HG03066 (cell line): ENCODE data around the gene EPHB1.
A peak's percentile ranks its signal among the peaks of the same experiment; 100 is the strongest.

Experiments used
- ATAC-seq: cut with Tn5 transposase; IDR thresholded peaks from one replicate; pipeline ENCODE4 v1.9.1; 2021; ENCODE audit warnings: low read depth; ENCODE audit not compliant: unreplicated experiment

EPHB1 gene

DNA sequence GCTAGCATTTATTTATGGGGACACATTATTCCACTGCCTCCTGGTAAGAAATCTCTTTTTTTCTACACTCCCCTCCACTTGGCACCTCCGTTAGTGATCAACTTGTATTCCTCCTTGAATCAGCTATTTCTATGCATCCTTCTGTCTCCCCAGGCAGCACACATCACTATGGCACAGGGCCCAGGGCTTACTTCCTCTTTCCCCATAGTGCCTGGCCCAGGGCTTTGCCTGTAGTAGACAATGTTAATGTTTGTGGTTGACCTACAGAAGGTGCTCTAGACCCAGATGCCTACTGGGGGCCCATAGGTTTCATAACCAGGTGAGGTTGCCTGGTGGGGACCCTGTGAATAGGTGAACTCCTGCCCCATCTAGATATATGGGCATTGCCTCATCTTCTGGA is 44.9 kb downstream of the EPHB1 start:
- ATAC-seq, result peak; percentile 75

DNA sequence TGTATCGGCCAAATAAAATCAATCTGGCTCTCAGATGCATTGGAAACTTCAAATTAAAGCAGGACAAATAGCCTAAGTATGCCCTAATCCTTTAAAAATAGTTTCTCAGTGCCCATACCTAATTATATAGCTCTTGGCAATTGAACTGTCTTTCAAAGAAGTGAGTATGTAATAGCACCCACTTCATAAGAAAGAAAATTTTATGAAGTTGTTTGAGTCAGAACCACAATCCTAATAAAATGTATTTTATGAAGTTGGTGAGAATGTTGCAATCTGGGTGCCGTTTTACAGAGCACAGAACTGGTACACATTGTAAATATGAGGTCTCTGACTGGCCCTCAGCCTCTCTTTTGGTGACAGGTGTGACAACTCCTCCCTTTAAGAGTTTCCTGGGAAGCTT is 45.4 kb downstream of the EPHB1 start:
- no peak for ATAC-seq

DNA sequence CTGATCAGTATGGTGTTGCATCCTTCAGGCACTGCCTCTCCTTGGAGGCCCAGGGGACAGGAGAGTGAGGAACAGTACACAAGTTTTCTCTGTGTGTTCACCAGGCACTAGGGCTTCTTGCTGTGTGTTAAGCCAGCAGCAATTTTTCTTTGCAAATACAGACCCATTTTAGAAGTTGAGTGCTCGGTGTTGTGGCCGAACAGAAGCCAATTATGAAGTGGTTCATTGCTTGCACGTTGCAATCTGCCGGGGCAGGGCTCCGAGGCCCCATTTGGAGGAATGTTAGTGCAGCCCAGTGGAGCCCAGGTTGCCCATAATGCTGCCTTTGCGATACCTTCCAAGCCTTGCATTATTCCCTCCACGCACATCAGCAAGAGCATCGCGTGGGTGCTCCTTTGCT is 51.0 kb downstream of the EPHB1 start:
- ATAC-seq, result no peak

DNA sequence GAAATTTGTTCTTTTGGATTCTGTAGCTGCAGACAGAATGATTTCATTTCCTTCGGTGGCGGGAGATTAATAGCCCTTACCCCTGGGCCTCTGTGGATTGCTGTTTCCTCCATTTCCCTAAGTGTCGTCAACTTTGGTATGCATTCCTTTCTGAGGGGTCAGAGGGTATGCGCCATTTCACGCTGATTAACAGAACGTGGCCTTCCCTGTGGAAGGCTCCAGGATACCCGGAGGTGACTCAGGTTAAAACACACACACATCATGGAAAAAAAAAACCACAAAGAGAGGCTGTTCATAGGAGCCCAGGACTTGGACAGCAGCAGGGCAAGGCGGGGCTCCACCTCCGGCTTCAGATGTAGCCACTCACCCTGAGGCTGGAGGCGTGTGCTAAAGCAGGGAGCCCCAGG is 51.9 kb downstream of the EPHB1 start:
- ATAC-seq, result no peak

DNA sequence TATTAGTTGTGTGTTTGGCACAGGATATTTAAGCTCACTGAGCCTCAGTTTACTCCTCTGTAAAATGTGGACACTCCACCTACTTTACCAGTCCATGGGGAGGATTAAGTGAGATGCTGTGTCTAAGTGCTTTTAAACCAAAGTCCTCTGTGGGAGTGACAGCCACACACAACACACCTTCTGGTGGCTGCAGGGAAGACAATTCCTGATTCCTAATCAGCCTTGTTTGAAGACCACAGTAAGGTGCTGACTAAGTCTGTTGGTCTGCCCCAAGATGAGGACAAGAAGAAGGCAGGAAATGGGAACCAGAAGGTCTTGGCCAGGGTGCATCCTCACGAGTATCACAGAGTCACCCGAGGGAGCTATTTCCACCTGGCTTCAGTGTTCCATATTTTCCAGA is 52.3 kb downstream of the EPHB1 start:
- ATAC-seq, result no peak

DNA sequence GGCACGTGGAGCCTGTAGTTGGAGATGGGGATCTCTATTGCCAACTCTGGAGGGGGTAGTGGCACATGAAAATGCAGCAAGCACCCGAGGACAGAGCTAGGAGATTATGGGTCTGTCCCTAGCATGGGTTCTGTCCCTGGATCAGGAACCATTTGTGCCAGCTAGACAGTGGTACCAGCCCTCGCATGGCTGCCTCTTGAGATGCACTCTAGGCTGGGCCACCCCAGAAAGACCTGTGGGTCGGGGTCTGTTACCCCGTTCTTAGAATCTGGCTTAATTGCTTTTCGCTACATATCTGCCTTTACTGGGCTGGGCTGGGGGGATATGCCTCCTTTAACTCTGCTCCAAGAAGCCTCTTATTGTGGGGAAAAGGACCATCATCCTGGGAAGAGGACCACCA is 54.5 kb downstream of the EPHB1 start:
- no peak for ATAC-seq

DNA sequence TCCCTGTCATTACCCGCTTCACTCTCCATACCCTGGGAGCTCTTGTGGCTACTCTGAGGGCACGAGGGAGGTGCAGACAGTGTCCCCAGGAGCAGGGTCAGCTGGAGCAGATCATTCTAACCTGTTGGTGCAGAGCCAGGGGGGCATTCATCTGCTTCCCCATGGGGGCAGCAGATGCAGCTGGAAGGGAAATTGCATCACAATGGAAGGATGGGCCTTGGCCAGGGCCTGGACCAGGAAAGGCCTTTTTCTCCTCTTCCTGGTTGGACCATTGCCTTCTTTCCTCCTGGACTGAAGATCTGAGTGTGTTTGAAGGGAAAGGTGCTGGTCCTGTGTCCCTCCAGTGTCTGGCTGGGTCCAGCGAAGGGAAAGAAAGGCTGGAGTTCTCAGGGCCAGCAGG is 55.7 kb downstream of the EPHB1 start:
- ATAC-seq, result no peak

DNA sequence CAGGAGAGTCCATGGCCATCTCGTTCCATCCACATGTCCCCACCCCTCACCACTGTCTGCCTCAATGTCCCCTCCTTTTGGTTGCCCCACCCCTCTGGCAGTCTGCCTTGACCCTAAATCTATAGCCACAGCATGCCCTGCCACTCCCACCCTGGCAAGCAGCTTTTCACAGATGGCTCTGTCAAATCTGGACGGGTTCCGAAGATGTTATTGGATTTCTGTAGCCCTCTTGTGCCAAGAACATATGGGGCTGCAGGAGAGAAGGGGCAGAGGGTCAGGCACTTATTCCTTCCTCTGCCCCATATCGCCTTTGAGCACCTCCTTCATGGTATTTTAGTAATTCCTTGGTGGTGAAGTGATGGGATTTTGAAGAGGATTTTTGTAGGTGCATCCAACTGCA is 57.1 kb downstream of the EPHB1 start:
- no peak for ATAC-seq

DNA sequence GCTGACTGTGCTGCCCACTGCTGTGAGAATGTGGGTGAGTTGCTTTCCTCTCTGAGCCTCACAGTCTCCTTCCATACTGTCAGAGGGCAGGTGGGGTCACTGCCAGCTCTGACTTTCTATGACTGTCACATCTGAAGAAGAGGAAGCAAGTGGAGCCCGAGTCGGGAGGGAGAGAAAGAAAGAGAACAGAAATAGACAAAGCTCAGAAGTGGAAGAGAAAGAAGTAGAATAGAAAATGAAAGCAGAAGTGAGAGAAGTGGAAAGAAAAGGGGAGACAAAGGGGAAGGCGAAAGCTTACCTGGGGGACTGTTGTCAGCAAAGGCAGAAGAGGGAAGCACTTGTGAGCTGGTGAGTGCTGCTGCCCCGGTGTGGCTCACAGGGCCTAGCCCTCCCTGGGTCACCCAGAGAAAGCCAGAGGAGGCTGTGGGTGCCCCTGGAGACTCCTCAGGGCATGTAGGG is 57.9 kb downstream of the EPHB1 start:
- ATAC-seq, result peak; percentile 96

DNA sequence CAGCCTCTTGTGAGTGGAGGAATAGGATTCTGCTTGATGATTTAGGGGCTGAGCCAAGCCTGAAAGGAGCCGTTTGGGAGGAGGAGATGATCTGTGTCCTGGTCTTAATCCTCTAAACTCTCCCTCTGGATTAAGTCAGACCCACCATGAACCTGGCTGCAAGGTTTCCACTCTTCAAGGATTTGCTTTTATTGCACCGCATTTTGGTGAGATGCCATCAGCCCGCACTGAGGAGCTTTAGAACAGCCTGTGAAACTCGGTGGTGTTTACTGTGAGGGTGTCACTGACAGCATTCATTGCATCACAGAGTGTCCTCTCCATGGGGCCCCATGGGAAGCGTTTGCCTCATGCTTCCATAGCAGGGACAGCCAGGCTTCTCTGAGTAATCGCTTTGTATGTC is 59.2 kb downstream of the EPHB1 start:
- ATAC-seq, result no peak

DNA sequence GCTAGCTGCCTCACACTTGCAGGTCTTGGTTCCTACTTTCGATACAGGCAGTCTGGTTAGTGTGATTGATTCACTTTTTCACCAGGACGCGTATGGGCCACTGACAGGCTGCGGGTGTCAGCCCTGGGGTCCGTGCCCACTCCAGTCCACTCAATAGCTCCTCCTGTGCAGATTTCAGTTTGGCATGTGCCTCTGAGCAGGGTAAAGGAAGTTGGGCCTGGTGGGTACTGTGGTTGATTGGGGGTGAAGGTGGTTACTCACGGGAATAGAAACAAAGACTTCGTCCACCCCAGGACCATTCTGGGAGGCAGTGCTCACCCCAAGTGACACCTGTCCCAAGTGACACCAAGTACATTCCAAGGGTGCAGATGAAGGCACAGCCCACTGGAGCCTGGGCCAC is 62.3 kb downstream of the EPHB1 start:
- no peak for ATAC-seq

DNA sequence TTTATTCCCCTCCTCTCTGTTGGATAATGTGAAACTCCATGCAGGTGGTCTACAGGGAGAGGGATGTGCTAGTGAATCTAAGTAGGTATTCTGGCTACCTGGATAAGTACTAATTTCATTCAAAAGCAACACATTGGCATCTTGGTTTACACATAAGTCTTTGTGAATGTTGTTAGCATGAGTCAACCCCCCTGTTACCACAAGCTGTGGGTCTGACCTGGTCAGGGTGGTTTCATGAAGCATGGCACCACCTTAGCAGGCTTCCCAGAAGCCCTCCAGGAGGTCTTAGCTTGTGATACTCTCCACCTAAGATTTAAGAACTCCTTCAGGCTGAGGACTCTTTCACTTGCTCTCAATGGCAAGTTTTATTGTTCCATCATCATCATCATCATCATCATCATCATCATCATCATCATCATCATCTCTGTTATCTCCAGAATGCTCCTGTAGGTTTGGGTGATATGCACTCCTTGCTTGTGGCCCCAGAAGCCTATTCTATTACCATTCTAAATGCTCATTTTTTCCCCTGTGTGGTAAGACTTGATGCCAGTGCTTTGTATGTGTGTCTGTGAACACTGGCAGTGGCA is 62.8 kb downstream of the EPHB1 start:
- no peak for ATAC-seq

DNA sequence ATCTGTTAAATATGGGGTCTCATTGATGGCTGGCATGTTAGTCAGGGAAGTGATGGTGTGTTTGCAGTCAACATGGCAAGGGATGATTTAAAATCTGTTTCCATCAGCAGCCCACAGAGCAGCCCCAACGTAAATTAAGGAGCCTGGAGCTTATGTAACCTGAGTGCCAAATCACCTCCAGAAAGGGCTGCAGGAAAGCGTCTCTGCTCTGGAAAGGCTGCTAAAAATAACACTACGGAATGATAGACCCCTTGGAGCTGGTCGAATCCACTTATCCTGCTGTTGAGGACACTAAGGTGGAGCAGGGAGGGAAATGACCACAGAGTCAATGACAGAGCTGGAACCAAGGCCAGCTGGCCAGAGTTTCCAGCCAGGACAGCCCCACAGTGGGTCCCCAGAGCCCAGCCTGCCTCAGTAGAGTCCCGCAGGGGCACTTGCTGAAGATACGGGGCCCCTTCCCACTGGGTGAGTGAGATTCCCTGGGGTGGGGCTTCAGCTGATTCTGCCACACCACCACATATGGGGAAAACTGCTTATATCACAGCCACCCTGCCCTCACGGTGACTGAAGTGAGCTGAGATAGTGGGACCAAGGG is 63.5 kb downstream of the EPHB1 start:
- ATAC-seq, result no peak

DNA sequence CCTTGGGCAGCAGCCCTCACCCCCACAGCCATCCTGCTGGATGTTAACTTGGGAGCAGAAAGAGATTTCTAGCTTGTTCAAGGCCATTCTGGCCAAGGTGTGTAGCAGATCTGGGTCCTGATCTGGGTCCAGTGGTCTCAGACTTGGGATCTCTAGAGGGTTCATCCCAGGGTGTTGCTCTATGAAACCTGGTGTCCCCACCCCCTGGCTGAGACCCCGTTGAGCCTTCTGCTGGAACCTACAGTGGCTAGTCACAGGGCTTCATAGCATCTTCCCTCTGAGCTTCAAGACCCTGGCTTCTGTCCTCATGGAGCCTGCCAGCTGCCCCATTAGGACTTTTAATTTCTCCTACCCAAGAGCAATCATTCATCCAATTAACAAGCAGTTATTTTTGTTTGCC is 64.3 kb downstream of the EPHB1 start:
- no peak for ATAC-seq

DNA sequence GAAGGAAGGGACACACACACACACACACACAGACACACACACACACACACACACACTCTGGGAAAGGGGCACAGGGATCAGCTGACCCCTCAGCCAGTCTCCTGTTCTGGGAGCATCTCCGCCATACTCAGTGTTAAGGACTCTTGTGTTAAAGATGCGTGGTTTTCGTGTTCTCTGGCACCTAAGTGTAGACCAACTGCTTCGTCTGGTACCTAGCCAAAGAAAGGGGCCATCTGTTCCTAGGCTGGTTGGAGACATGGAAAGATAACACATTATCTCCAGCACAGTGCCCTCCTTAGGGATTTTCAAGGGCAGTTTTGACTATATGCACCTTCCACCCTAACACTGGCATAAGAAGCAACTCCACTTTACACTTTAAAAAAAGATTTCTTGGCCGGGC is 65.1 kb downstream of the EPHB1 start:
- ATAC-seq, result no peak

DNA sequence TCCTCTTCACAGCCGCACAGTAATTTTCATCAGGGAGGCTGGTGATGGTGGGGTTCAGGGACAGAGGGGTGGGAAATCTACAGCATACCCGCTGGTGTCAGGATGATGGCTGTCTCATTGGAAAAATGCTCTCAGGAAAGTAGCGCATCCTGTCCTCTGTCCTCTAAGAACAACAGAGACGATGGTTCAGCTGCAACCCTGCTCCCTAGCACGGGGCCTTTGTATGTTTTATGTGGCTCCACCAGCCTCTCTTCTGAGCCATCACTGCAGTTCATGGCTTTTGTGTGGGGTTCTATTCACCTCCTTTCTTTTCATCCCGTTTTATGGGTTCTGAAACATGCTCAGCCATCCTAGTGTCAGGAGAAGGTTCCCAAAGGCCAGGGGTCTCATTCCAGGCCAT is 68.9 kb downstream of the EPHB1 start:
- no peak for ATAC-seq

DNA sequence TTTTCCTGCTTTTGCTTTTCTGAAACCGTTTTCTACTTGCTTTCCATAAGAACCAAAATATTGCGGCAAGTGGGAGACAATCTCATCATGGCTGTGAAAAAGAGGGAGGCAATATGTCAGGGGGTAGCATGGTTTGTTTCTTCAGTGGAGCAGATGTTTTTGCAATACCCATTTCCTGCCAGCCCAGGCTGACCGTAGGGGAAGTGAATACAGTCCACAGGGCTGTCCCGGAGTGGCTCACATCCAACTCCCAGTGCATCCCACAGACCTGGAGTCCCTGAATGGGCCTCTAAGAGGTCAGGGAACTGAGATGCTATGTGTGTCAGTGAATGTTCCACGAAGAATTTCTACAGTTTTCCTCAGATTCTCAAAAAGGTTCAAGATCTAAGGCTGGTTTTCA is 69.6 kb downstream of the EPHB1 start:
- ATAC-seq, result no peak

DNA sequence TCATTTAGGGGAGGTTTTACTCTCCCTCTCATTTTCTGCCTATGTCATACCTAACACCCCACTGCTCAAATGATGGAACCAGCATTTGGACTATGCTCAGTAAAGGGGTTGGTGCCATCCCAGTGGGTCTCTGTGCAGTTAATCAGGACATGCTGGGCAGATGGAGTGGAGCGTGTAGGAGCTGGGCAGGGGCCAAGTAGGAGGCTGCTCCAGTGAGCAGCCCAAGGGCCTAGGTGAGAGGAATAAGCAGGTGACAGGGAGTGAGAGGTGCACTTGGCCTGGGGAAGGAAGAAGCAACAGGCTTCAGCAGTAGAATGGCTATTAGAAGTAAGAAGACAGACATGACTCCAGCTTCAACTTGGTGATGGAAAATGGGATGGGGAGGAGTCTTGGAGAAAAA is 72.2 kb downstream of the EPHB1 start:
- no peak for ATAC-seq

DNA sequence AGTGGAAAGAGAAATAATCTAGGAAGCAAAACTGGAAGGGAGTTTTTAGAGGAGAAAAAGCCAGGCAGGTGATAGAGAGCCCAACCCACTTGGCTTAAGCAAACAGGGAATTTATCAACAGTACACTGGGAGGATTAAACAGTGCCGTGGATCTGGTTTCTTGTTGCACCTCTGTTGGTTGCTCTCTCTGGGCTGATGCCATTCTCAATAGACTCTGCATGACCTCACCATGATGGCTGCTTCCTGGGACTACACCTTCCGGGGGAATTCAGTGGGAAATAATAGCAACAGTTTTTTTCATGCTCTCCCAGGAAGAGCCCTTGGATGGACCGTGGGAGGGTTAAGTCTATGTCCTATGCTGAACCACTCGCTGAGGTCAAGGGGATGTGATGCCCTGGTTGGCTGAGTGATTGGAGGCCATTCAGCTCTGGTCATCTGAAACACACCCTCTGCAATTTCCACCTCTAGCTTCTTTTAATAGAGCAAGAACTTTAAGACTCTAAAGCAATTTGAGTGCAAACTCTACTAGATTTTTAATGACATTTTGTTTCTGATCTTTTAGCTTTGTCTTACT is 74.2 kb downstream of the EPHB1 start:
- no peak for ATAC-seq

DNA sequence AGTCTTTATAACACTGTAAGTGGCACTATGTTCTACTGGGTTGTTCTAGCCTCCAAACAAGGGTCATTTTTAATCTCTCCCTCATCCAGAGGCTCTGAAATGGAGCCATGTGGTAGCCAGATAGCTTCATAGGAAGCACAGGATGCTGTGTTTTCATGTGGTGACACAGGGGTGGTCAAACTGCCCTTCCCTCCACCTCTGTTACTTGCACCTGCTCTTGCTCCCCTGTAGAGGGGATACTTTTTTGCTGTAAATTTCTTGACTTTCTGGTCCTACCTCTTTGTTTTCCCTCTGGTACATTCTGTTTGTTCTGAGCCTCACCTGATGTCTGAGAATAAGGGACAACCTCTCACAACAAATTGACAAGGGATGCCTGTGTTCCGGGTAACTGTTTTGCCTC is 76.8 kb downstream of the EPHB1 start:
- no peak for ATAC-seq

DNA sequence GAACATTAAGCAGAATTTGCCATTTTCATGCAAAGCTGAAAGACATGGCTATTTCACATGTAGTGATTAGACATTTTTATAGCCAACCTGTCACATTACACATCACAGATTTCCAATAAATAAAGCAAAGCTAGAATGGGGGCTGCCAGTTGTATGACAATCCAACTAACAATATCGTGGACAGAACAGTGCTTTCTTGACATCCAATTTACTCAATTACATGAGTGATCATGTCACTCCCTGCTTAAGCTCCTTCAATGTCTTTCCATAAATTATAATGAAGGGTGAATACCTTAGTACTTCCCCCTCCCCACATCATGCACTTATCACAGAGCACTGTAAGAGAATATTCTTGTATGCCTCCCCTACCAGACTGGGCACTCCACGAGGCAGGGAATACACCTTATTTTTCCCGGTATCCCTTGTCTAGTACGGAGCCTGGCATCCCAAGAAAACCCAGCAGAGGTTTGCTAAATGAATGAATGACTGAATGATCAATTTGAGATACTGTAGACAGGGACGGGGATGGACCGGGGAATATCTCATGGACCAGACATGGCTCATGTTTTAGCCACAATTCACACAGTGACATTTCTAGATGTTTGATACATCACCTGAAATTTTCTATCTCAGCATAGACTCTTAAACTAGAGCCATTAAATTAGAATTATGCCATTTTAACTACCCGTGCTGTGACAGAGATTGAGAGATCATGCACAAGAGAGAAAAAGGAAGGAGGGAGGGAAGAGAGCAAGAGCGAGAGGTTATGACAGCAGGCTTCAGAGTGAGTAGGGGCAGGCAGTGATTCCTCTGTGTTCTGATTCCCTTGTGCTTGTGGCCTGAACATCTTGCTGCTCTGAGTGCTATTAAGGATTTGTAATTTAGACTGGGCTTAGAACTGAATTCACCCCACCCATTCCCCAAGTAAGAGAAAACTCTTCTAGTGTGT is 77.7 kb downstream of the EPHB1 start:
- ATAC-seq, result no peak
